Esophagus muscularis mucosa (tissue), 4 donors: Measurements from ENCODE around the gene STKLD1. TPM values are rescaled to one million over a fixed set of nuclear protein-coding genes. Genes with fewer than 3 reads are reported as not detected.

Experiments used
- DNase-seq: peaks from one replicate; pipeline ENCODE4 v3.0.0-alpha.2; 2017; ENCODE audit errors: extremely low spot score
- H3K27ac ChIP-seq, 4 donors: fragments of 200-600 bp; sonication (generic); replicated peaks in 1 of 4; 1 replicate in 3 of 4; 2 replicates in 1 of 4; pipeline ENCODE4 v1.5.1; 2016 to 2019; ENCODE audit warnings: mild to moderate bottlenecking in 1 of 4
- H3K27me3 ChIP-seq, 4 donors: fragments of 200-600 bp; sonication (generic); one replicate each; pipeline versions ENCODE4 v1.5.1 to v1.6.0; 2016 to 2019
- H3K36me3 ChIP-seq, 4 donors: fragments of 200-600 bp; sonication (generic); one replicate each; pipeline ENCODE4 v1.5.1; 2016 to 2019
- H3K4me1 ChIP-seq, 4 donors: fragments of 200-600 bp; sonication (generic); one replicate each; pipeline ENCODE4 v1.5.1; 2016 to 2019
- H3K4me3 ChIP-seq, 4 donors: fragments of 200-600 bp; sonication (generic); 1 replicate in 2 of 4; 2 replicates in 2 of 4; pipeline ENCODE4 v1.5.1; 2016 to 2019; ENCODE audit warnings: mild to moderate bottlenecking in 4 of 4, moderate library complexity in 1 of 4
- H3K9me3 ChIP-seq, 4 donors: fragments of 200-600 bp; sonication (generic); 1 replicate in 3 of 4; 2 replicates in 1 of 4; pipeline ENCODE4 v1.5.1; 2016 to 2019
- EP300 ChIP-seq: sonication (generic); formaldehyde crosslinking; IDR thresholded peaks from one replicate; pipeline ENCODE4 v1.6.1; 2017; ENCODE audit warnings: antibody characterized with exemption
- POLR2A ChIP-seq: fragments of 450-650 bp; IDR thresholded peaks from one replicate; pipeline ENCODE4 v1.6.1; 2017; ENCODE audit warnings: antibody characterized with exemption, moderate library complexity, mild to moderate bottlenecking, low read depth
- POLR2AphosphoS5 ChIP-seq, 2 donors: sonication (generic); formaldehyde crosslinking; IDR thresholded peaks; one replicate each; pipeline ENCODE4 v1.6.1; 2017; ENCODE audit warnings: antibody characterized with exemption in 2 of 2
- WGBS: methylation state at CpG from one replicate; pipeline ENCODE4 v1.1.5; 2018; 5-methylcytosine and 5-hydroxymethylcytosine counted together
- intact Hi-C: fragments of 100-400 bp; cut with DNase I; formaldehyde crosslinking; loops from one replicate; pipeline ENCODE4 v1.15.1; 2023
- total RNA-seq, 4 donors: library from RNA; depleted of rRNA; stranded (reverse); fragments of >200 nt; gene quantifications; one replicate each; pipeline versions ENCODE4 v1.1.0 to v1.2.1, GENCODE V29; 2016
- TF ChIP-seq, protein P1 (sequence below), 3 experiments: fragments of 200-600 bp in 2 of 3; fragments of 450-650 bp in 1 of 3; sonication (generic) in 2 of 3; IDR thresholded peaks; one replicate each; pipeline ENCODE4 v1.5.1; 2017 to 2019; ENCODE audit warnings: antibody characterized with exemption in 3 of 3, mild to moderate bottlenecking in 2 of 3, moderate library complexity in 1 of 3

STKLD1 gene
- total RNA-seq, 4 donors from 2014 or later, result 0.26 to 2.1 (median 1.0) TPM; not detected in 1

DNA sequence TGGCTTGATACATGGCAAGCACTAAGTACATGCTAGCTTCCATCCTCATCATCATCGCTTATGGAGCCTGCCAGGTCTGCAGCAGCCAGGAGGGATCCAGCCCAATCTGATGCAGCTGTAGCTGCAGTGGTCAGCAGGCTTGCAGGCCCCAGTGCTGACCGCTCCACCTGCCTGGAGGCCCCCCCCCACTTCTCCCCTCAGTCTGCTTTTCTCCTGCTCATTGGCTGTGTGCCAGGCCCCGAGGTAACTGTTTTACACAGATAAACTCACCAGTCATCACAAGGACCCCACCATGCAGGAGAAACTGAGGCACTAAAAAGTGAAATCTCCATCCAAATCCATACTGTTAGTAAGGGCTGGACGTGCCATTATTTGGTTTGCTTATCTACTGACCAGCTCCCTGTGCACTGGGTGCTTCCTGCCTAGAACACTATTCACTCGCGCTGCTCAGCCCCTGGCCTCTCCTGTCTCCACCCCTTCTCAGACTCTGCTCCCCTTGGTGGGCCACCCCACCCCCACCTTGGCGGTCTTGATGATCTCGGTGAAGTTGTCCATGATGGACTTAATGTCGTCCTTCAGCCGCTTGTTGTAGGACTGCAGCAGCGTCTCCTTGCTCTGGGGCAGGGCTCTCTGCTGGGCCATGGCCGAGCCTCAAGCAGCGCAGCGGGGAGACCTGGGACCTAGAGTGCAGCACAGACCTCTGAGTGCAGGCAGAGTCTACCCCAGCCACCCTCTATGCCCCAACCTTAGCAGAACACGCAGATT is 30.0 kb upstream of the STKLD1 start:
- H3K4me1 ChIP-seq, result peaks cover 25 to 55% (median 50%) of the 10 kb centered on the region in 4 donors
- TF ChIP-seq EP300 (no peak), POLR2A (no peak), POLR2AphosphoS5 (IDR thresholded peaks at IDR 0.05) (no peak)
- TF ChIP-seq, protein P1, sequence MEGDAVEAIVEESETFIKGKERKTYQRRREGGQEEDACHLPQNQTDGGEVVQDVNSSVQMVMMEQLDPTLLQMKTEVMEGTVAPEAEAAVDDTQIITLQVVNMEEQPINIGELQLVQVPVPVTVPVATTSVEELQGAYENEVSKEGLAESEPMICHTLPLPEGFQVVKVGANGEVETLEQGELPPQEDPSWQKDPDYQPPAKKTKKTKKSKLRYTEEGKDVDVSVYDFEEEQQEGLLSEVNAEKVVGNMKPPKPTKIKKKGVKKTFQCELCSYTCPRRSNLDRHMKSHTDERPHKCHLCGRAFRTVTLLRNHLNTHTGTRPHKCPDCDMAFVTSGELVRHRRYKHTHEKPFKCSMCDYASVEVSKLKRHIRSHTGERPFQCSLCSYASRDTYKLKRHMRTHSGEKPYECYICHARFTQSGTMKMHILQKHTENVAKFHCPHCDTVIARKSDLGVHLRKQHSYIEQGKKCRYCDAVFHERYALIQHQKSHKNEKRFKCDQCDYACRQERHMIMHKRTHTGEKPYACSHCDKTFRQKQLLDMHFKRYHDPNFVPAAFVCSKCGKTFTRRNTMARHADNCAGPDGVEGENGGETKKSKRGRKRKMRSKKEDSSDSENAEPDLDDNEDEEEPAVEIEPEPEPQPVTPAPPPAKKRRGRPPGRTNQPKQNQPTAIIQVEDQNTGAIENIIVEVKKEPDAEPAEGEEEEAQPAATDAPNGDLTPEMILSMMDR (IDR thresholded peaks at IDR 0.05), result no peak
- DNase-seq, result no peak
- peaks cover 47 to 77% (median 73%) of the 10 kb centered on the region in 4 donors for H3K36me3 ChIP-seq
- peak overlapping the region; percentile 90 to 96 (median 94) for H3K27ac ChIP-seq
- H3K9me3 ChIP-seq, result no peaks in the 10 kb centered on the region
- 47% methylated on average over 14 of the region's 15 CpGs for WGBS
- no peaks in the 10 kb centered on the region for H3K27me3 ChIP-seq
- intact Hi-C loops, result no loop called here
- peak overlapping the region; percentile 93 to 99 (median 96) for H3K4me3 ChIP-seq

GRCh38 chr9:133347515-133347984 is 28.6 kb upstream of the STKLD1 start:
- H3K27ac ChIP-seq, result peak overlapping the region; percentile 90 to 96 (median 94)
- H3K36me3 ChIP-seq, result peaks cover 52 to 77% (median 73%) of the 10 kb centered on the region in 4 donors
- intact Hi-C loops, result no loop called here
- H3K4me1 ChIP-seq, result peaks cover 25 to 48% (median 41%) of the 10 kb centered on the region in 4 donors
- H3K4me3 ChIP-seq, result peak overlapping the region; percentile 93 to 99 (median 96)
- TF ChIP-seq, protein P1 (IDR thresholded peaks at IDR 0.05), result no peak
- TF ChIP-seq POLR2AphosphoS5 (IDR thresholded peaks at IDR 0.05) (no peak), EP300 (no peak), POLR2A (no peak)
- H3K27me3 ChIP-seq, result no peaks in the 10 kb centered on the region
- no peaks in the 10 kb centered on the region for H3K9me3 ChIP-seq
- no peak for DNase-seq
- 0% methylated on average over 13 of the region's 41 CpGs for WGBS

DNA sequence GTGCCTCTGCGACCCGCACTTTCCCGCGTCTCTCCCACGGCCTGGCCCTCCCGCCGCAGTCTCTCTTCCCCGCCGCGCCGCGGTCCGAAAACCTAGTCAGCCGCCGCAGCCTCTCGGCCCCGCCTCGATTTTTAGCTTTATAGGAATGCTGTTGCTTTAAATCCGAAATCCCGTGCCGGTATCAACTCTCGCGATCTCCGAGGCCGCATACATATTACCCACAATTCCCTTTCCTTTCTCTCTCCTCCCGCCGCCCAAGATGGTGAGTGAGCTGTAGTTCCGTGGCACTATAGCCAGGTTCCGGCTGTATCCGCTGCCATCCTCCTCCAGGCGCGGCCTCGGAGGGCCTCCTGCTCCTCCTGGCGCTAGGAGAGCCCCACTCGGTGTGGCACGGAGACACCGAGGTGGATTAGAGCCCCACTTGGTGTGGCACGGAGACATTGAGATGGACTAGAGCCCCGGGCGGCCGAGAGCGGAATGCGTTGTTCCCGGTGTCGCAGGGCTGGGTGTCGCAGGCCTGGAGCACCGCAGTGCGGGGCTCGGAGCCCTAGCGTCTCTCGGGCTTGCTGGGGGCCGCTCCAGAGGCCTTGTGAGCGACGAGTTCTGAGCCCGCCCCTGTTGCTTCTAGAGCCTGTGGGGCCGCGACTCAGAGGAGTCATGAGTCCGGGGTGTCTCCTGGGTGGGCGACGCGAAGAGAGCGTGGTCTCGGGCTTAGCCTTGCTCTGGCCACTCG is 28.0 kb upstream of the STKLD1 start, which contains the start of the genes MED22 and RPL7A:
Gene MED22 (minus strand): TSS at position 147 of the 733 bp plus-strand sequence. CDS start 1,469 bp downstream, outside the sequence.
Gene RPL7A (plus strand): TSS at position 234 of the 733 bp plus-strand sequence. CDS start 26 bp downstream, at position 260.
- peak; percentile 98 for DNase-seq
- WGBS, result 0% methylated on average over 34 of the region's 64 CpGs
- Histone ChIP-seq H3K27me3 (no peaks in the 10 kb centered on the region), H3K4me3 (peak within 1 kb of the TSS; percentile 93 to 99 (median 96)), H3K27ac (peak within 1 kb of the TSS; percentile 90 to 96 (median 94)), H3K36me3 (peaks cover 47 to 77% (median 73%) of the 10 kb centered on the region in 4 donors), H3K4me1 (peaks cover 25 to 45% (median 41%) of the 10 kb centered on the region in 4 donors), H3K9me3 (no peaks in the 10 kb centered on the region)
- peak; percentile 89 for TF ChIP-seq POLR2A
- peak; percentile 95 to 98 for TF ChIP-seq POLR2AphosphoS5 (IDR thresholded peaks at IDR 0.05)
- TF ChIP-seq, protein P1 (IDR thresholded peaks at IDR 0.05), result peak in 2 of 3 experiments; percentile 4 to 27
- TF ChIP-seq EP300, result no peak
- intact Hi-C loops, result no loop called here

DNA sequence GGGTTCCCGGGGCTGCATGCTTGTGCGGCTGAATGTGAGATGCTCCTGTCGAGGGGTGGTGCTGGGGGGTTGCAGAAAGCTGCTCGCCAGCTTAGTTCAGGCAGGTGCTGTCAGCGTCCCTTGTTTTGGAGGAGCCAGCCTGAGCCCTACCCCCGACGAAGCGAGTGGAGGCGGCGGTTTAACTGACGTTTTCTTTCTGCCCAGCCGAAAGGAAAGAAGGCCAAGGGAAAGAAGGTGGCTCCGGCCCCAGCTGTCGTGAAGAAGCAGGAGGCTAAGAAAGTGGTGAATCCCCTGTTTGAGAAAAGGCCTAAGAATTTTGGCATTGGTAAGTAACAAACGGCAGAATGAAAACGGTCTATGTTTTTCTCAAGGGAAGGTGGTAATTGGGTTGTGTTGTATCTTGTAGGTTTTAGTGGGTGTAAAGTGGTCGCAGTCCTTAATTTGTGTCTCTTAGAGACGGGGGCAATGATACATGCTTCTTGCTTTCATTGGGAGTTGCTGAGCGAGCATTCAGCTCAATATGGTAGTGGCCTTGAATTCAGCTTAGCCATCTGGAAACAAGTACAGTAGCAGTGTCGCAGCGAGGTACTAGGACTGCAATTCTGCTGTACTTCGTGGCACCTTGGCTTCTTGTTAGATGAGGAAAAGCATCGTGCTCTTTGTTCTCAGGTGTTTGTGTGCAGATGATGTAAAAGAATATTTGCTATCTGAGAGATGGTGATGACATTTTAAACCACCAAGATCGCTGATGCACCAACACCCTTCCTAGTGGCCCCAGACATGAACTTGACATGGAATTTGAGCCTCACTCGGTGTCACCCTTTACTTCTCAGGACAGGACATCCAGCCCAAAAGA is 27.2 kb upstream of the STKLD1 start:
- H3K36me3 ChIP-seq, result peaks cover 41 to 73% (median 72%) of the 10 kb centered on the region in 4 donors
- no peak for DNase-seq
- WGBS, result 26% methylated on average over 17 of the region's 25 CpGs
- no peaks in the 10 kb centered on the region for H3K27me3 ChIP-seq
- H3K4me1 ChIP-seq, result peaks cover 25 to 47% (median 41%) of the 10 kb centered on the region in 4 donors
- peak overlapping the region; percentile 90 to 96 (median 94) for H3K27ac ChIP-seq
- H3K4me3 ChIP-seq, result peak overlapping the region; percentile 93 to 99 (median 96)
- intact Hi-C loops, result no loop called here
- no peak for TF ChIP-seq POLR2A
- TF ChIP-seq, protein P1 (IDR thresholded peaks at IDR 0.05), result no peak
- TF ChIP-seq EP300, result no peak
- no peak for TF ChIP-seq POLR2AphosphoS5 (IDR thresholded peaks at IDR 0.05)
- H3K9me3 ChIP-seq, result no peaks in the 10 kb centered on the region
